Measurements from ENCODE around the gene BTBD19. TPM values are rescaled to one million over a fixed set of nuclear protein-coding genes. Genes with fewer than 3 reads are reported as not detected.
A peak's percentile ranks its signal among the peaks of the same experiment; 100 is the strongest.

The BTBD19 gene
- total and polyA plus RNA-seq, 2 of the 8 experiments (the other 6 are each of a cell fraction or from before 2014, with no cell fraction given) = 1.1 TPM

GRCh38 chr1:44799770-44800584 lies 8.3 kb upstream of the BTBD19 start, which contains the start of gene PLK3:
TSS of gene PLK3 (plus strand) at chr1:44800377. CDS start at chr1:44800464, 87 bp downstream.
- no peaks in the 10 kb centered on the region for H3K9me3 ChIP-seq (ENCODE audit: insufficient read depth in 2 of 2, low read depth in 1 of 2, low read length in 1 of 2)
- peak within 1 kb of the TSS; percentile 81; the same call in 1 of the 2 replicates for H2BK5ac ChIP-seq (ENCODE audit: low read depth, low read length)
- peaks cover 0 to 10% of the 10 kb centered on the region in 2 experiments for H4K20me1 ChIP-seq (replicated peaks in 1 of 2; ENCODE audit: control insufficient read depth in 1 of 2, insufficient read depth in 2 of 2, low read length in 2 of 2)
- peaks cover 7% of the 10 kb centered on the region; the same call in 1 of the 2 replicates for H3K23me2 ChIP-seq (ENCODE audit: low read depth, low read length)
- H3K36me3 ChIP-seq (ENCODE audit: control insufficient read depth in 2 of 4, insufficient read depth in 4 of 4, low read length in 3 of 4) = peaks cover 0 to 11% (median 9%) of the 10 kb centered on the region in 4 experiments; a peak in 4 of 8 replicates
- ChIA-PET POLR2A (ENCODE audit: partially characterized antibody) (interaction anchor here (0.6 to 19.2 kb wide), 21 partner anchors 10 to 689 kb away, joined by 3 to 547 read pairs (median 5); partner anchors contain the start of genes BEST4, BTBD19, HPDL and MUTYH), CTCF (ENCODE audit: partially characterized antibody) (interaction anchor here (0.6 to 5.4 kb wide), 15 partner anchors 8 to 722 kb away, joined by 3 to 33 read pairs (median 5); partner anchors contain the start of genes BEST4, BTBD19, HECTD3 and HPDL)
- H2BK20ac ChIP-seq (ENCODE audit: low read length) = no peak within 1 kb of the TSS
- peak within 1 kb of the TSS; percentile 74 for H4K91ac ChIP-seq (replicated peaks; ENCODE audit: insufficient read length, low read length)
- H3K4ac ChIP-seq (replicated peaks; ENCODE audit: insufficient read length, low read depth, low read length) = no peak within 1 kb of the TSS
- 2% methylated on average over 65 of the region's 79 CpGs; no CpG with 5 or more reads in 1 of the 2 experiments for WGBS, 2 experiments (ENCODE audit: extremely low coverage in 1 of 2, insufficient coverage in 1 of 2, insufficient read length in 1 of 2, insufficient replicate concordance in 2 of 2, low coverage in 1 of 2, low lambda C conversion rate in 2 of 2, missing lambda C conversion rate in 1 of 2)
- H3K56ac ChIP-seq (replicated peaks; ENCODE audit: insufficient read length, low read depth, low read length) = peak within 1 kb of the TSS; percentile 85
- H3K79me1 ChIP-seq (ENCODE audit: low read depth, low read length) = no peaks in the 10 kb centered on the region
- no peak within 1 kb of the TSS for H3K14ac ChIP-seq (ENCODE audit: insufficient read length)
- H2AFZ ChIP-seq (ENCODE audit: low read length) = no peak within 1 kb of the TSS
- no peak within 1 kb of the TSS for H2BK15ac ChIP-seq (ENCODE audit: low read length)
- peak within 1 kb of the TSS; percentile 60 to 76 (median 66) for H3K4me3 ChIP-seq (ENCODE audit: extremely low read depth in 1 of 4, insufficient read depth in 2 of 4, low read depth in 3 of 4, low read length in 4 of 4)
- peak within 1 kb of the TSS; percentile 51 to 93 (median 84); a peak in 6 of 7 replicates for H3K9ac ChIP-seq (replicated peaks in 1 of 4; ENCODE audit: extremely low read depth in 1 of 4, low read depth in 3 of 4, low read length in 3 of 4)
- peaks cover 0 to 5% (median 0%) of the 10 kb centered on the region in 4 experiments; a peak in 2 of 7 replicates for H3K27me3 ChIP-seq (replicated peaks in 1 of 4; ENCODE audit: control insufficient read depth in 3 of 4, extremely low read depth in 1 of 4, insufficient read depth in 3 of 4, low read length in 3 of 4)
- H3K4me1 ChIP-seq (replicated peaks in 1 of 4; ENCODE audit: control insufficient read depth in 3 of 4, insufficient read depth in 4 of 4, low read length in 3 of 4) = peaks cover 0 to 5% (median 2%) of the 10 kb centered on the region in 4 experiments; a peak in 3 of 7 replicates
- H3K79me2 ChIP-seq (ENCODE audit: control insufficient read depth in 1 of 2, insufficient read depth in 2 of 2, low read length in 2 of 2) = no peaks in the 10 kb centered on the region
- FAIRE-seq = no peak
- peak within 1 kb of the TSS; percentile 97 for H4K5ac ChIP-seq (ENCODE audit: insufficient read length, low read depth, low read length)
- DNase-seq (ENCODE audit: low read depth in 1 of 2, low spot score in 2 of 2) = peak; percentile 93 to 98
- no peak within 1 kb of the TSS for H2BK12ac ChIP-seq (ENCODE audit: low read depth, low read length)
- H3K18ac ChIP-seq (ENCODE audit: extremely low read depth, low read length) = peak within 1 kb of the TSS; percentile 95
- H3K27ac ChIP-seq (ENCODE audit: low read depth, low read length) = peak within 1 kb of the TSS; percentile 91
- peak within 1 kb of the TSS; percentile 91 for H4K8ac ChIP-seq (ENCODE audit: extremely low read depth, insufficient read depth, low read length)
- no peak within 1 kb of the TSS for H2BK120ac ChIP-seq (replicated peaks; ENCODE audit: low read depth, low read length)
- H3K4me2 ChIP-seq (ENCODE audit: insufficient read depth in 1 of 2, low read depth in 2 of 2, low read length in 2 of 2) = peak within 1 kb of the TSS; percentile 68 to 72
- no peak within 1 kb of the TSS for H3K23ac ChIP-seq (ENCODE audit: insufficient read length)
- no peak within 1 kb of the TSS; the same call in 1 of the 2 replicates for H2AK5ac ChIP-seq (ENCODE audit: low read depth, low read length)
- TF ChIP-seq CHD2 (IDR thresholded peaks at IDR 0.05; ENCODE audit: low read length) = no peak
- no peak for TF ChIP-seq SP2 (IDR thresholded peaks at IDR 0.05; ENCODE audit: low read length)
- no peak for TF ChIP-seq SIX5 (IDR thresholded peaks at IDR 0.05; ENCODE audit: low read depth, low read length)
- TF ChIP-seq ATF2 (IDR thresholded peaks at IDR 0.05; ENCODE audit: low read length) = no peak
- TF ChIP-seq, protein P1, sequence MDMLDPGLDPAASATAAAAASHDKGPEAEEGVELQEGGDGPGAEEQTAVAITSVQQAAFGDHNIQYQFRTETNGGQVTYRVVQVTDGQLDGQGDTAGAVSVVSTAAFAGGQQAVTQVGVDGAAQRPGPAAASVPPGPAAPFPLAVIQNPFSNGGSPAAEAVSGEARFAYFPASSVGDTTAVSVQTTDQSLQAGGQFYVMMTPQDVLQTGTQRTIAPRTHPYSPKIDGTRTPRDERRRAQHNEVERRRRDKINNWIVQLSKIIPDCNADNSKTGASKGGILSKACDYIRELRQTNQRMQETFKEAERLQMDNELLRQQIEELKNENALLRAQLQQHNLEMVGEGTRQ (IDR thresholded peaks at IDR 0.05; ENCODE audit: low read length) = no peak
- no peak for TF ChIP-seq JUND (IDR thresholded peaks at IDR 0.05; ENCODE audit: low read length)
- TF ChIP-seq BCL11A (IDR thresholded peaks at IDR 0.05; ENCODE audit: low read depth in 2 of 2, low read length in 2 of 2) = no peak
- TF ChIP-seq BACH1 (IDR thresholded peaks at IDR 0.05; ENCODE audit: low read length) = no peak

Measured in H1 (cell line).